Right lobe of liver (tissue), 6 donors: ENCODE data around the gene MARVELD3. TPM values are rescaled to one million over a fixed set of nuclear protein-coding genes. Genes with fewer than 3 reads are reported as not detected.
"Not testable (repeated sequence)": the region's sequence is repeated elsewhere in the genome, so short reads cannot be mapped to it uniquely, and the experiment has no call there.

Experiments used
- ATAC-seq, 4 donors: fragments of 200-7000 bp; cut with Tn5 transposase; one replicate each; pipeline ENCODE4 v1.9.1; 2020; ENCODE audit warnings: mild to moderate bottlenecking in 4 of 4, moderate library complexity in 4 of 4
- DNase-seq, 3 donors: peaks; one replicate each; pipeline ENCODE4 v3.0.0-alpha.2; 2020
- H3K27ac ChIP-seq, 3 donors: fragments of 200-600 bp; one replicate each; pipeline ENCODE4 v1.8.0; 2022
- H3K27me3 ChIP-seq, 2 donors: fragments of 200-600 bp; one replicate each; pipeline ENCODE4 v1.8.0; 2022
- H3K36me3 ChIP-seq, 4 donors: fragments of 200-600 bp; sonication (generic) in 1 of 4; one replicate each; pipeline versions ENCODE4 v1.5.1 to v1.8.0; 2017 to 2022; ENCODE audit warnings: control low read depth in 1 of 4
- H3K4me1 ChIP-seq, 4 donors: fragments of 200-600 bp; sonication (generic) in 1 of 4; one replicate each; pipeline versions ENCODE4 v1.5.1 to v1.8.0; 2017 to 2022; ENCODE audit warnings: control low read depth in 1 of 4
- H3K4me3 ChIP-seq, 3 donors: fragments of 200-600 bp; one replicate each; pipeline ENCODE4 v1.8.0; 2022
- H3K9me3 ChIP-seq, 4 donors: fragments of 200-600 bp; sonication (generic) in 1 of 4; one replicate each; pipeline versions ENCODE4 v1.5.1 to v1.8.0; 2017 to 2022; ENCODE audit warnings: control low read depth in 1 of 4
- CTCF ChIP-seq, 4 donors: fragments of 200-600 bp in 3 of 4; fragments of 450-650 bp in 1 of 4; IDR thresholded peaks; one replicate each; pipeline versions ENCODE4 v1.5.1 to v1.8.0; 2016 to 2022; ENCODE audit warnings: antibody characterized with exemption in 4 of 4, mild to moderate bottlenecking in 2 of 4
- POLR2A ChIP-seq: fragments of 450-650 bp; IDR thresholded peaks from one replicate; pipeline ENCODE4 v1.6.1; 2017; ENCODE audit warnings: antibody characterized with exemption, mild to moderate bottlenecking
- WGBS: methylation state at CpG from one replicate; pipeline ENCODE4 v1.1.6; 2018; ENCODE audit warnings: low coverage, low lambda C conversion rate; ENCODE audit not compliant: insufficient coverage; ENCODE audit errors: missing lambda C conversion rate; 5-methylcytosine and 5-hydroxymethylcytosine counted together
- intact Hi-C, 2 donors: fragments of 100-400 bp; cut with DNase I; formaldehyde crosslinking; loops; one replicate each; pipeline versions ENCODE4 v1.11.2 to v1.14.1; 2022
- total RNA-seq, 6 experiments: library from RNA; depleted of rRNA in 2 of 6; stranded (reverse); fragments of >200 nt in 2 of 6; fragmentation: NEBNext Ultra II Directional in 3 of 6; extraction: Animal tissue kit (Norgen Biotek cat#: 25700) in 3 of 6; gene quantifications; one replicate each; pipeline versions ENCODE4 v1.1.0 to v1.2.4, GENCODE V29; 2016 to 2023
- donor health status: DM: no; HTN: yes; CAD: no.
- donor health status: DM: no; HTN: no; CAD: no.
- donor health status: DM: no; HTN: no; CAD: no.
- donor health status: DM: no; HTN: yes; CAD: no.
- donor health status: DM: no; HTN: yes; CAD: no.

The MARVELD3 gene
- total RNA-seq, 6 experiments from 2014 or later = 4.4 to 9.2 (median 5.6) TPM

GRCh38 chr16:71609066-71609465, 16.9 kb upstream of the MARVELD3 start:
- intact Hi-C loops = no loop called here
- TF ChIP-seq CTCF (IDR thresholded peaks at IDR 0.05) (no peak), POLR2A (no peak)
- 53% methylated on average over 2 of the region's 2 CpGs for WGBS
- Histone ChIP-seq H3K9me3 (no peaks in the 10 kb centered on the region), H3K4me3 (no peak overlapping the region), H3K27me3 (no peaks in the 10 kb centered on the region), H3K4me1 (peaks cover 0 to 5% (median 0%) of the 10 kb centered on the region in 4 donors), H3K36me3 (no peaks in the 10 kb centered on the region), H3K27ac (no peak overlapping the region)
- DNase-seq = no peak
- ATAC-seq = no peak

- Histone ChIP-seq H3K27ac (no peak overlapping the region), H3K4me3 (no peak overlapping the region), H3K9me3 (no peaks in the 10 kb centered on the region), H3K4me1 (peaks cover 0 to 5% (median 0%) of the 10 kb centered on the region in 4 donors), H3K27me3 (no peaks in the 10 kb centered on the region), H3K36me3 (no peaks in the 10 kb centered on the region)
- DNase-seq (no peak), ATAC-seq (peak in 1 of 4 donors; percentile 7)
- TF ChIP-seq CTCF (IDR thresholded peaks at IDR 0.05) (no peak), POLR2A (no peak)
- intact Hi-C loops = loop anchor here in 1 of 2 donors (10.0 kb wide), 1 partner anchor 196 kb away; no protein-coding TSS in a partner anchor
- WGBS = 56% methylated on average over 4 of the region's 4 CpGs
These were observed 15.5 kb upstream of the MARVELD3 start for GRCh38 chr16:71610447-71610846.

- TF ChIP-seq CTCF (IDR thresholded peaks at IDR 0.05) (peak; percentile 93 to 99 (median 96)), POLR2A (no peak)
- DNase-seq = peak; percentile 83
- peak; percentile 97 to 99 (median 99) for ATAC-seq
- intact Hi-C loops = loop anchor here in 1 of 2 donors (10.0 kb wide), 1 partner anchor 196 kb away; no protein-coding TSS in a partner anchor
- WGBS = 6% methylated on average over 19 of the region's 19 CpGs
- Histone ChIP-seq H3K27ac (peak overlapping the region in 1 of 3 donors; percentile 18), H3K4me1 (peaks cover 0 to 5% (median 0%) of the 10 kb centered on the region in 4 donors), H3K27me3 (no peaks in the 10 kb centered on the region), H3K9me3 (no peaks in the 10 kb centered on the region), H3K4me3 (peak overlapping the region in 1 of 3 donors; percentile 12), H3K36me3 (no peaks in the 10 kb centered on the region)
These were observed 14.8 kb upstream of the MARVELD3 start for GRCh38 chr16:71610936-71611871.

GRCh38 chr16:71614956-71615355, 11.0 kb upstream of the MARVELD3 start:
- WGBS = 89% methylated on average over 7 of the region's 8 CpGs
- not testable (repeated sequence) for H3K27ac ChIP-seq, H3K4me1 ChIP-seq, H3K4me3 ChIP-seq, H3K36me3 ChIP-seq, ATAC-seq, H3K27me3 ChIP-seq, DNase-seq, H3K9me3 ChIP-seq
- intact Hi-C loops = loop anchor here in 1 of 2 donors (10.0 kb wide), 1 partner anchor 200 kb away; no protein-coding TSS in a partner anchor

- DNase-seq (no peak), ATAC-seq (no peak)
- Histone ChIP-seq H3K36me3 (no peaks in the 10 kb centered on the region), H3K9me3 (no peaks in the 10 kb centered on the region), H3K27ac (no peak overlapping the region), H3K27me3 (no peaks in the 10 kb centered on the region), H3K4me1 (peaks cover 0 to 7% (median 0%) of the 10 kb centered on the region in 4 donors), H3K4me3 (no peak overlapping the region)
- 48% methylated on average over 3 of the region's 4 CpGs for WGBS
- intact Hi-C loops = loop anchor here in 1 of 2 donors (10.0 kb wide), 1 partner anchor 204 kb away; no protein-coding TSS in a partner anchor
- TF ChIP-seq CTCF (IDR thresholded peaks at IDR 0.05) (no peak), POLR2A (no peak)
These were observed 7.6 kb upstream of the MARVELD3 start for GRCh38 chr16:71618429-71618828.
